Sigmoid colon (tissue), 4 donors: ENCODE measurements around the gene PRG2.
"Not testable (repeated sequence)": the region's sequence is repeated elsewhere in the genome, so short reads cannot be mapped to it uniquely, and the experiment has no call there.

Source experiments
- EP300 ChIP-seq, 4 donors: sonication (generic); formaldehyde crosslinking; IDR thresholded peaks; one replicate each; pipeline ENCODE4 v1.6.1; 2017; ENCODE audit warnings: antibody characterized with exemption in 4 of 4
- TF ChIP-seq, protein P1 (sequence below), 4 experiments: fragments of 450-650 bp in 3 of 4; fragments of 200-600 bp in 1 of 4; IDR thresholded peaks; one replicate each; pipeline ENCODE4 v1.5.1; 2016 to 2019; ENCODE audit warnings: antibody characterized with exemption in 4 of 4, mild to moderate bottlenecking in 3 of 4, moderate library complexity in 2 of 4

DNA sequence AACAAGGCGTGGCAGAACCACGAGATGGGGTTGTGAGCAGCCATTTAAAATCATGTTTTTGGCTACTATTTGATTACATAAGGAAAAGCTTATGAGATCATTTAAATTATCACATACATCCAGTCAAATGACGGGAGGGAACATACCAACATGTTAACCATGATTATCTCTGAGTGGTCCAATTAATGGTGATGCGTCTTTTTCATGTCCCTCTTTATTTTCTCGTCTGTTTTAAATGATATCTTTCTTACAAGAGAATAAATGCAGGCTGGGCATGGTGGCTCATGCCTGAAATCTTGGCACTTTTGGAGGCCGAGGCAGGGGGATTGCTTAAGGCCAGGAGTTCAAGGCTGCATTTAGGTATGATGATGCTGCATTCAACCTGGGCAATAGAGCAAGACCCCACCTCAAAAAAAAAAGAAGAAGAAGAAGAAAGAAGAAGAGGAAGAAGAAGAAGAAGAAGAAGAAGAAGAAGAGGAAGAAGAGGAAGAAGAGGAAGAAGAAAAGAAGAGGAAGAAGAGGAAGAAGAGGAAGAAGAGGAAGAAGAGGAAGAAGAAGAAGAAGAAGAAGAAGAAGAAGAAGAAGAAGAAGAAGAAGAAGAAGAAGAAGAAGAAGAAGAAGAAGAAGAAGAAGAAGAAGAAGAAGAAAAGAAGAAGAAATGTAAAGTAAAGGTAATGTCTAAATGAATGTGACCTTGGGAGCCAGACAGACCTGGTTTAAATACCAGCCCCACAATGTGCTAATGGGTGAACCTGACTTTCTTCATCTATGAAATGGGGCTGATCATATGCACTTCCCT, 12.8 kb upstream of the PRG2 start:
- TF ChIP-seq, protein P1, sequence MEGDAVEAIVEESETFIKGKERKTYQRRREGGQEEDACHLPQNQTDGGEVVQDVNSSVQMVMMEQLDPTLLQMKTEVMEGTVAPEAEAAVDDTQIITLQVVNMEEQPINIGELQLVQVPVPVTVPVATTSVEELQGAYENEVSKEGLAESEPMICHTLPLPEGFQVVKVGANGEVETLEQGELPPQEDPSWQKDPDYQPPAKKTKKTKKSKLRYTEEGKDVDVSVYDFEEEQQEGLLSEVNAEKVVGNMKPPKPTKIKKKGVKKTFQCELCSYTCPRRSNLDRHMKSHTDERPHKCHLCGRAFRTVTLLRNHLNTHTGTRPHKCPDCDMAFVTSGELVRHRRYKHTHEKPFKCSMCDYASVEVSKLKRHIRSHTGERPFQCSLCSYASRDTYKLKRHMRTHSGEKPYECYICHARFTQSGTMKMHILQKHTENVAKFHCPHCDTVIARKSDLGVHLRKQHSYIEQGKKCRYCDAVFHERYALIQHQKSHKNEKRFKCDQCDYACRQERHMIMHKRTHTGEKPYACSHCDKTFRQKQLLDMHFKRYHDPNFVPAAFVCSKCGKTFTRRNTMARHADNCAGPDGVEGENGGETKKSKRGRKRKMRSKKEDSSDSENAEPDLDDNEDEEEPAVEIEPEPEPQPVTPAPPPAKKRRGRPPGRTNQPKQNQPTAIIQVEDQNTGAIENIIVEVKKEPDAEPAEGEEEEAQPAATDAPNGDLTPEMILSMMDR (IDR thresholded peaks at IDR 0.05) = not testable (repeated sequence)
- not testable (repeated sequence) for TF ChIP-seq EP300 (IDR thresholded peaks at IDR 0.05)
